ENCODE results near the gene EARS2. TPM values are rescaled to one million over a fixed set of nuclear protein-coding genes. Genes with fewer than 3 reads are reported as not detected.

Gene EARS2
- total and polyA plus RNA-seq, 2 of the 8 experiments (the other 6 are each of a cell fraction or from before 2014, with no cell fraction given) = 47.8 to 111 TPM

DNA sequence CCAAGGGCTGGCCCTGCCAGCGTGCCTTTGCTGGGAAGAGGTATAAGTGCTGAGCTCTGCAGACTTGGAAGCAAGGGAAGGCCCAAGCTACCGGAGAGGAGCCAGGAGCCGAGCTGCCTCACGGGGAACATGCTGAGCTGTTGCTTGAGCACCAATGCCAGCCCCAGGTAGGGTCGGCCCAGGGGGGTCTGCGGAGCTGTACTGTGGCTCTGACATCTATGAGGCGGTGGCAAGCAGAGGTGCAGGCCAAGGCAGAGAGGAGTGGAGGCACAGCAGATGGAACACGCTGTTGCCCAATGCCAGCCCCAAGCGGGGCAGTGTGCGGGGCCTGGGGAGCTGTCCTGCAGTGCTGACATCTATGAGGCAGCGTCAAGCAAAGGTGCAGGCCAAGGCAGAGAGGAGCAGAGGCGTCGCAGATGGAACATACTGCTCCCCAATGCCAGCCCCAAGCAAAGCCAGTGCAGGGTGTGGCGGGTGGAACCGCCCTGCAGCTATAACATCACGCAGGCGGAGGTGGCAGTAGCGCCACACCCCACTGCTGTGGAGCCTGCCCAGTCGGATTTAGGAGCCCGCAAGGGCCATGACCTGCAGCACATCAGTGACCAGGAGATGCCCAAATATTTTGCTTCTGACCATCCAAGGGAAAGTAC is 56.8 kb downstream of the EARS2 start:
- no peak overlapping the region for H3K14ac ChIP-seq (ENCODE audit: insufficient read length)
- H3K18ac ChIP-seq (ENCODE audit: extremely low read depth, low read length) = no peak overlapping the region
- H2AK5ac ChIP-seq (ENCODE audit: low read depth, low read length) = no peak overlapping the region
- 88% methylated on average over 20 of the region's 20 CpGs; no CpG with 5 or more reads in 1 of the 2 experiments for WGBS, 2 experiments (ENCODE audit: extremely low coverage in 1 of 2, insufficient coverage in 1 of 2, insufficient read length in 1 of 2, insufficient replicate concordance in 2 of 2, low coverage in 1 of 2, low lambda C conversion rate in 2 of 2, missing lambda C conversion rate in 1 of 2)
- no peak overlapping the region for H3K27ac ChIP-seq (ENCODE audit: low read depth, low read length)
- H3K4ac ChIP-seq (replicated peaks; ENCODE audit: insufficient read length, low read depth, low read length) = no peak overlapping the region
- no peak overlapping the region for H3K56ac ChIP-seq (replicated peaks; ENCODE audit: insufficient read length, low read depth, low read length)
- H4K91ac ChIP-seq (replicated peaks; ENCODE audit: insufficient read length, low read length) = no peak overlapping the region
- FAIRE-seq (no peak), DNase-seq (ENCODE audit: low read depth in 1 of 2, low spot score in 2 of 2) (no peak)
- H4K20me1 ChIP-seq (replicated peaks in 1 of 2; ENCODE audit: control insufficient read depth in 1 of 2, insufficient read depth in 2 of 2, low read length in 2 of 2) = peaks cover 33 to 46% of the 10 kb centered on the region in 2 experiments
- H3K4me1 ChIP-seq (replicated peaks in 1 of 4; ENCODE audit: control insufficient read depth in 3 of 4, insufficient read depth in 4 of 4, low read length in 3 of 4) = peaks cover 0 to 13% (median 0%) of the 10 kb centered on the region in 4 experiments; a peak in 4 of 7 replicates
- H2BK5ac ChIP-seq (ENCODE audit: low read depth, low read length) = no peak overlapping the region
- ChIA-PET POLR2A (ENCODE audit: partially characterized antibody) (interaction anchor here (0.7 to 2.7 kb wide), 11 partner anchors 8 to 131 kb away, joined by 3 to 29 read pairs (median 4); partner anchors contain the start of genes EARS2, GGA2 and UBFD1), CTCF (ENCODE audit: partially characterized antibody) (interaction anchor here (0.9 to 2.1 kb wide), 6 partner anchors 10 to 317 kb away, joined by 3 to 7 read pairs (median 3); partner anchors contain the start of genes NDUFAB1 and PLK1)
- H3K79me1 ChIP-seq (ENCODE audit: low read depth, low read length) = peaks cover 30% of the 10 kb centered on the region
- H3K27me3 ChIP-seq (replicated peaks in 1 of 4; ENCODE audit: control insufficient read depth in 3 of 4, extremely low read depth in 1 of 4, insufficient read depth in 3 of 4, low read length in 3 of 4) = no peaks in the 10 kb centered on the region
- H3K79me2 ChIP-seq (ENCODE audit: control insufficient read depth in 1 of 2, insufficient read depth in 2 of 2, low read length in 2 of 2) = peaks cover 18 to 94% of the 10 kb centered on the region in 2 experiments
- H3K23ac ChIP-seq (ENCODE audit: insufficient read length) = no peak overlapping the region
- H3K9ac ChIP-seq (replicated peaks in 1 of 4; ENCODE audit: extremely low read depth in 1 of 4, low read depth in 3 of 4, low read length in 3 of 4) = peak overlapping the region in 2 of 4 experiments; percentile 20 to 35; a peak in 1 of 7 replicates
- no peak overlapping the region for H2BK120ac ChIP-seq (replicated peaks; ENCODE audit: low read depth, low read length)
- H4K5ac ChIP-seq (ENCODE audit: insufficient read length, low read depth, low read length) = no peak overlapping the region
- H2BK20ac ChIP-seq (ENCODE audit: low read length) = no peak overlapping the region
- H2BK12ac ChIP-seq (ENCODE audit: low read depth, low read length) = no peak overlapping the region
- H4K8ac ChIP-seq (ENCODE audit: extremely low read depth, insufficient read depth, low read length) = no peak overlapping the region
- H3K36me3 ChIP-seq (ENCODE audit: control insufficient read depth in 2 of 4, insufficient read depth in 4 of 4, low read length in 3 of 4) = peaks cover 4 to 12% (median 7%) of the 10 kb centered on the region in 4 experiments; a peak in 7 of 8 replicates
- TF ChIP-seq TCF12 (IDR thresholded peaks at IDR 0.05; ENCODE audit: low read depth, low read length) = no peak
- no peak for TF ChIP-seq EGR1 (IDR thresholded peaks at IDR 0.05; ENCODE audit: borderline replicate concordance, low read depth, low read length)
- TF ChIP-seq BRCA1 (IDR thresholded peaks at IDR 0.05; ENCODE audit: low read depth, low read length) = no peak
- TF ChIP-seq SP1 (IDR thresholded peaks at IDR 0.05; ENCODE audit: low read depth, low read length) = no peak
- no peak for TF ChIP-seq TEAD4 (IDR thresholded peaks at IDR 0.05; ENCODE audit: low read depth, low read length)
- TF ChIP-seq POLR2AphosphoS5 (IDR thresholded peaks at IDR 0.05; ENCODE audit: low read depth, low read length) = no peak; the same call in 1 of the 2 replicates
- TF ChIP-seq TBP (IDR thresholded peaks at IDR 0.05; ENCODE audit: low read depth, low read length) = no peak
- no peak for TF ChIP-seq KDM5A (IDR thresholded peaks at IDR 0.05; ENCODE audit: low read length)
- TF ChIP-seq SIRT6 (IDR thresholded peaks at IDR 0.05; ENCODE audit: low read length) = no peak
- TF ChIP-seq EZH2 (IDR thresholded peaks at IDR 0.05; ENCODE audit: low read depth, low read length, severe bottlenecking) = no peak
- TF ChIP-seq FOSL1 (IDR thresholded peaks at IDR 0.05; ENCODE audit: insufficient read depth, low read depth, low read length) = no peak
- no peaks in the 10 kb centered on the region for H3K9me3 ChIP-seq (ENCODE audit: insufficient read depth in 2 of 2, low read depth in 1 of 2, low read length in 1 of 2)
- H2BK15ac ChIP-seq (ENCODE audit: low read length) = no peak overlapping the region
- no peak overlapping the region for H3K4me3 ChIP-seq (ENCODE audit: extremely low read depth in 1 of 4, insufficient read depth in 2 of 4, low read depth in 3 of 4, low read length in 4 of 4)
- no peak overlapping the region for H3K4me2 ChIP-seq (ENCODE audit: insufficient read depth in 1 of 2, low read depth in 2 of 2, low read length in 2 of 2)
- H2AFZ ChIP-seq (ENCODE audit: low read length) = no peak overlapping the region
- no peaks in the 10 kb centered on the region for H3K23me2 ChIP-seq (ENCODE audit: low read depth, low read length)
